ENCODE results near the gene CCL13.
"Not testable (repeated sequence)": the region's sequence is repeated elsewhere in the genome, so short reads cannot be mapped to it uniquely, and the experiment has no call there.

DNA sequence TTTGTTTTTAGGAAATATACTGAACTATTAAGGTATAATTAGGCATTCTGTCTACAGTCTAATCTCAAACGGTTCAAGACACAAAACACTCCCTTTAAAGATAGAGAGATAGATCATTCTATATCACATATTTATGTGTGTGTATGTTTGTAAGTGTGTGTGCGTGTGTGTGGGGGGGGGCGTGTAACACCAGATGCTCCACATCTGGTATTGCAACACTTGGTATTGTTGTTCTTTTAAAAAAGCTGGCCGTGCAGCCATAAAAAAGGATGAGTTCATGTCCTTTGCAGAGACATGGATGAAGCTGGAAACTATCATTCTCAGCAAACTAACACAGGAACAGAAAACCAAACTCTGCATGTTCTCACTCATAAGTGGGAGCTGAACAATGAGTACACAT, 28.7 kb upstream of the CCL13 start:
- TF ChIP-seq, protein P1, sequence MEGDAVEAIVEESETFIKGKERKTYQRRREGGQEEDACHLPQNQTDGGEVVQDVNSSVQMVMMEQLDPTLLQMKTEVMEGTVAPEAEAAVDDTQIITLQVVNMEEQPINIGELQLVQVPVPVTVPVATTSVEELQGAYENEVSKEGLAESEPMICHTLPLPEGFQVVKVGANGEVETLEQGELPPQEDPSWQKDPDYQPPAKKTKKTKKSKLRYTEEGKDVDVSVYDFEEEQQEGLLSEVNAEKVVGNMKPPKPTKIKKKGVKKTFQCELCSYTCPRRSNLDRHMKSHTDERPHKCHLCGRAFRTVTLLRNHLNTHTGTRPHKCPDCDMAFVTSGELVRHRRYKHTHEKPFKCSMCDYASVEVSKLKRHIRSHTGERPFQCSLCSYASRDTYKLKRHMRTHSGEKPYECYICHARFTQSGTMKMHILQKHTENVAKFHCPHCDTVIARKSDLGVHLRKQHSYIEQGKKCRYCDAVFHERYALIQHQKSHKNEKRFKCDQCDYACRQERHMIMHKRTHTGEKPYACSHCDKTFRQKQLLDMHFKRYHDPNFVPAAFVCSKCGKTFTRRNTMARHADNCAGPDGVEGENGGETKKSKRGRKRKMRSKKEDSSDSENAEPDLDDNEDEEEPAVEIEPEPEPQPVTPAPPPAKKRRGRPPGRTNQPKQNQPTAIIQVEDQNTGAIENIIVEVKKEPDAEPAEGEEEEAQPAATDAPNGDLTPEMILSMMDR (IDR thresholded peaks at IDR 0.05 in 8 of 11, conservative IDR thresholded peaks at IDR 0.05 in 3 of 11) = not testable (repeated sequence)
- TF ChIP-seq POLR2A, POLR2AphosphoS5 (IDR thresholded peaks at IDR 0.05): not testable (repeated sequence)
